ENCODE data around the gene MRPL28.
A peak's percentile ranks its signal among the peaks of the same experiment; 100 is the strongest.
"Not testable (repeated sequence)": the region's sequence is repeated elsewhere in the genome, so short reads cannot be mapped to it uniquely, and the experiment has no call there.

Gene MRPL28

DNA sequence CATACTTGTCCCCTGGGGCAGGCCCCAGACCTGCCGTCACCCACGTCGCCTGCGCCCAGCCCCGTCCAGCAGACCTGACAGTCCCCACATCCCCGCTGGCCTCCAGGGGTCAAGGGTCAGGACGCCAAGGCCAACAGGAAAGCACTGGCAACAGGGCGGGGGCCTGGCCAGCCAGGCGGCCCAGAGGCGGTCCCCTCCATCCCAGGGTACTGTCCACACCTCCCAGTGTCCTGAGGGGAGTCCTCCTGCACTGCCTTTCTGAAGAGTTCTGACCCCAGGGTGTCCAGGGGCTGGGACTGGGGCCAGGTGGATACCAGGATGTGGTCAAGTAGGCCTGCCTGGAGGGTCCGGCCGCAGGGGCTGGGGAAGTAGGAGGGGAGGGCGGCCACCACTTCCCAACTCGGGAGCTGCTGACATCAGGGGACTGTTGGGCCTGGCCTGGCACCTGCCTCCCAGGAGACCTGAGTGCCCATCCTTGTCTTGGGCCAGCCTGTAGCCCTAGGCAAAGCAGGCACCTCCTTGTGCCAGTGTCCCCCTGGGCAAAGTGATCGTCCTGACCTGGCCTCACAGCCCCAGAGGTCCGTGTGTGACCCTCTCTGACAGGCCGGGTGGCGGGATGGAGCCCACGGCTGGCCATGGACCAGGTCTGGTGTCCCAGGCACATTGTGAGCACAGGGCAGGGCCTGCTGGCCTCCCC, 11.1 kb downstream of the MRPL28 start:
- DNase-seq = no peak

DNA sequence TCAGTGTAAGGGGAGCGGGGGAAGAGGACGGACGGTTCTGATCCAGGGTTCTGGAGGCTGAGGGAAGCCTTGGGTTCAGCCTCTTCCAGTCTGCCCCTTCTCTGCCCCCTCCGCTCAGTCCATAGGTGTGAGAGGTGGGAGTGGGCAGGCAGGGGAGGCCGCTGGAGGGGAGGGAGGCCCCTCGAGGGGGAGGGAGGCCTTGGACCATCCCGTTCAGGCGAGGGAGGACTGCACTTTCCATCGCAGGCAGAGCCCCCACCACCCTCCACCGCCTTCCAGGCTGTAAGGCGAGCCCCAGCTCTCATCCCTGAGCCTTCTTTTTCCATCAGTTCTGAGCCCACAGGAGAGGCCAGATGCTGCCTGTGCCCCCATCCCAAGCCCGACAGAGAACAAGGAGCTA, 13.6 kb downstream of the MRPL28 start:
- DNase-seq = no peak

DNA sequence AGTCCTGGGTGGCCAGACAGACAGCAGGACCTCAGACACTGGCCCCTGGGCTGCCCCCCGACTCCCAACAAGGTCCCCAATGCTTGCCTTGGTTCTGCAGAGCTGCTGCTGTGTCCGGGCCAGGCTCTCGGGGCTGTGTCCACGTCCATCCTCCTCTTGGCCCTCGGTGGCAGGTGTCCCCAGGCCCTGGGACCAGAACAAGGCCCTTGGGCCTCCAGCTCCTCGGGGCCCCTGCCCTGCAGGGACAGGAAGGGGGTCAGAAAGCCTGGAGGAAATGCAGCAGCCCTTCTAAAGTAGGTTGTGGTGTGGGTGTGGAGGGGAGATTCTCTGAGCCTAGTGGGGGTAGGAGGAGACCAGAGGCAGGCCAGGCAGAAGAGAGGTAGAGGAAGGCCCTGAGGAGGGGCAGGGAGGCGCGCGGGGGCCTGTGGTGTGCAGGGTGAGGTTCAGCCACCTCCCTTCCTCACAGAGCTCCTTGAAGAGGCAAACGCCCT, 15.3 kb downstream of the MRPL28 start:
- DNase-seq = no peak

DNA sequence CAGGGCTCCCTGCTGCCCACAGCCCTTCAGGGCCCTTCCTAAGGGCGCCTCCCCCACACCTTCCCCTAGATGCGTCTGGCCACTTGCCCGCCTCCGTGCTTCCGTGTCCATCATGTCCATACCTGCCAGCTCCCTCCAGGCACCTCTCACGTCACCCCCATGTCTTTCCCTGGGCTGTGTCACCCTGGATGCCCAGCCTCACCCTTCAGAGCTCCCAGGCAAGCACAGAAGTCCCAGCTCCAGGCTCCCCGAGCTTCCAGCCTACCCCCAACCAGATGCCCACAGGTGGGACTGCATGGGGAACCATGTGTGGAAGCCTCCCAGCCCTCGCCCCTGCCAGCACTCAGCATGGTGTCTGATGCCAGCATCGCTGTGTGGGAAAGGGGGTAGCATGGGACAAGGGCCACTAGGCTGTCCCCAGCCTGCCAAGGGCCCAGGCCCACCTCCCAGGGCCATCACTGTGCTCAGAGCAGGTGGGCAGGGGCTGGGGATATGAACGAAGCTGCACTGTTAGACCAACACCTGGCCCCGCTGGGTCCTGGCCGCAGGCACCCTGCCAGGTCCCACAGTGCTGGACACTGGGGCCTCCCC, 16.0 kb downstream of the MRPL28 start:
- DNase-seq = no peak

DNA sequence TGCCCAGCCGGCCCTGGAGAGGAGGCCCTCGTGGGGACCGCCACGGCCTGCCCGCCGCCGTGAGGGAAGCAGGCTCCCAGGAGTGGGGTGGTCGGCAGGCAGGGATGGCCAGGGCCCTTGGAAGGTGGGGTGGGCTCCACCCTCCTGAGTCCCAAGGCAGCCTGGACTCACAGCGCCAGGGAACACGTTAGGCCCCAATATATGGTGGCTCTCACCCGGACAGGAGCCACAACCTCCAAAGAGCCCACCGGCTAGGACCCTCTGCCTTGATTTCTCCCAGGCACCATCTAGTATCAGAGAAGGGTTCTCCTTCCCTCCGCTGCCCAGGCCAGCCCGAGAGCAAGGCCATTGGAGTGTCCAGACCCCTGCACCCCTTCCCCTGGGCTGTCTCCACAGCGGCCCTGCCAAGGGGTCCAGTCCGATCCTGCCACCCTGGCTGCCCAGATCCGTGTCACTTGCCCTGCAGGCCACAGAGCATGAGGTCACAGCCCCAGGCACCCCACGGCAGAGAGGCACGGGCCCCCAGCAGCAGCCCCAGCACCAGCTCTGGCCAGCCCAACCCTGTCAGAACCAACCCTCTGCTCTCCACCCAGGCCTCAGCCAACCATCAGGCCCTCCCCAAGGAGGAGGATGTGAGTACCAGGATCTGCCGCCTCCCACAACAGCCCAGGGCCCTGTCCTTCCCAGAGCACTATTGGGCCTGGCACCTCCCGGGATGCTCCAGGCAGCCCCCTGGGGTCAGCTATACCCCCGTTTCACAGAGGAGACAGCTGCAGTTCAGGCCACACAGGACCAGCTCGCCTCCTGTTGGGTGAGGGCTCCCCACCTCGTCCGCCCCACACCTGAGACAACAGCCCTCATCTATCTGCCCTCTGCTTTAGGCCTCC, 16.7 kb downstream of the MRPL28 start:
- no peak for DNase-seq

DNA sequence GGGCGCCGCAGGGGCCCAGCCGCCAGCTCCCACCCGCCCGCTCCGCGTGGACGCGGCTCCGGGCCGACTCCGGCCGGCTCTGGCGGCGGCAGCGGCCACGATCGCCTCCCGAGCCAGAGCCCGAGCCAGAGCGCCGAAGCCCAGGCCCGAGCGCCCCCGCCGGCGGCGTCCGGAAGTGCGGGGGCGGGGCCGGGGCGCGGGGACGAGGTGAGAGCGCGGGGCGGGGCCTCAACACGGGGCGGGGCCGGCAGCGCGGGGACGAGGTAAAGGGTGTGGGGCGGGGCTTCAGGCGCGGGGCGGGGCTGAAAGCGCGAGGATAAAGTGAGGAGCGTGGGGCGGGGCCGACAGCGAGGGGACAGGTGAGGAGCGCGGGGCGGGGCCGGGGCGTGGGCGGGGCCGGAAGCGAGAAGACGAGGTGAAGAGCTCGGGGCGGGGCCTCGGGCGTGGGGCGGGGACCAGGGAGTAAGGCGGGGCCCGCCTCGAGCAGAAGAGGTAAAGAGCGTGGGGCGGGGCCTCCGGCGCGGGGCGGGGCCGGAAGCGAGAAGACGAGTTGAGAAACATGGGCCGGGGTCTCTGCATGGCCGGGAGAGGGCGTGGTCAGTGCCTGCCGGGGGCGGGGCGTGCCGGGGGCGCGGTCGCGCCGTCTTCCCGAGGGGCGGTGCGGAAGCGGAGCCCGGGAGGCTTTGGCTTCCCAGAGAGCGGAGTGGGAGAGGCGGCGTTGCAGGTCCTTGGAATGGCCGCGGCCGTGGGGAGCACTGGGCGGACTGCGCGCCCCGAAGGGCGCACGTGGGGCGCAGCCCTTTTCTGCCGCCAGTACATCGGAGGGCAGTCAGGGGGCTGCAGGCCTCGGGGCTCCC, 17.6 kb downstream of the MRPL28 start, which contains the start of gene AXIN1:
Gene AXIN1 (minus strand): TSS at position 177 of the 857 bp plus-strand sequence. CDS start 5,698 bp downstream, outside the sequence.
- DNase-seq = peak; percentile 93

DNA sequence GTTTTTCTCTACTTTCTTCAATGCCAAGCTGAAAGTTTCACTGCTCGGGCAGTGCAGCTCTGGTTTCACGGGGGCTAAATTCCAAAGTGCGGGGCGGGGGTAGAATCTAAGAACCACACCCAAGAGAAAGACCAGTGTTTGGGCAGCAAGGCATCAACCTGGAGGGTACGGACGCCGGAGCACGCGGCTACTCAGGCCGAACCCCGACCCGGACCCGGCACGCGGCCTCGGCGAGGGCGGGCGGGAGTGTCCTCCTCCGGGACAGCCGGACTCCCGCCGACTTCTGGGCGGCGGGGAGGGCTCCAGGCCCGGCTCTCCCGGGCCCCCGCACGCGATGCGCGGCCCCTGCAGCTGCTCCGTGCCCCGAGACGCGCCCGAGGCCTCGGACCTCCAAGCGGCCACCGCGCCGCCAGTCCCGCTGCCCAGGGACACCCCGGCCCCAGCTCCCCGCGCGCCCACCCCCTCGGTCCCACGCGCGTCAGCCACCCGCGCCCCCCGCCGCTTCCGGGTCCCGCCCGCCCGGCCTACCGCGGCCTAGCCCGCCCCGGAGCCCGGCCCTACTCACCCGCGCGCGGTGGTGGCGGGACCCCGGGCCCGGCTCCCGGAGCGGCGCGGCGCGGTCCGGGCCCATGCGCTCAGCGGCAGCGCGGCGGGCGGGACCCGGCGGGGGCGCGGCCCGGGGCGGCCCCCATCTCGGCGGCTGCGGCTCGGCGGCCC, 18.4 kb downstream of the MRPL28 start:
- DNase-seq = no peak

DNA sequence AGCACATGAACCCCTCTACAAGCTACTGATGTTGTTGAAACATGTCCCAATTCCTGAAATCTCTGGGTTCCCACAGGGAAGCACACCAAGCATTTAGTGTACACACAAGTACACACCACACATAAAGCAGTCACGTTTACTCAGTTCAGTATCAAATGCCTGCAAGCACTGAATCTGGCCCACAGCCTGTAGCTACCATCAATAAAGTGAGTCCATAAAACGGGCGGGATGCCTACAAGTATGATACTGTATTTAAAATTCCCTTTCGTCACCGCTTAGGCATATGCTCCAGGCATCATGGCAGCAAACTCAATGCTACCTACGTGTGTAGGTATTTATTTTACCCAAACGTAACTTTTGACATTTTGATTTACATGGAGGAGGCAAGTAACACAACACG, 20.1 kb downstream of the MRPL28 start:
- DNase-seq = no peak

DNA sequence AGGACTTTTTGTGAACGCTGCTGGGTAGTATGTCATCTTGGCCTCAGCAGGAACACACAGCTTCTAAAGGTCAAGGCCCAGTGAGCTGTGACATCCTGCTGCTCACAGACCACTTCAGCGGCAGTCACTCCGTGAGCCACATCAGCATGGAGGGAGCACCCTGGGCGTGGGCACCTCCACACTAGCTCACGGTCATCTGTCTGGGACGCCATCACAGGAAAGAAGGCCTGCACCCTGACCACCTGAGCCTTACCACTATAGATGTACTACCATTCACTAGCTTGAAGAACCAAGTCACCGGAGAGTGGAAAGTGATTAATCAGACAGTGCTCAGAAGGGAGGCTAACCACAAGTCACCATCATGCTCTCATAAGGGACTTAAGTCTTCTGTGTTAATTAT, 21.1 kb downstream of the MRPL28 start:
- no peak for DNase-seq

DNA sequence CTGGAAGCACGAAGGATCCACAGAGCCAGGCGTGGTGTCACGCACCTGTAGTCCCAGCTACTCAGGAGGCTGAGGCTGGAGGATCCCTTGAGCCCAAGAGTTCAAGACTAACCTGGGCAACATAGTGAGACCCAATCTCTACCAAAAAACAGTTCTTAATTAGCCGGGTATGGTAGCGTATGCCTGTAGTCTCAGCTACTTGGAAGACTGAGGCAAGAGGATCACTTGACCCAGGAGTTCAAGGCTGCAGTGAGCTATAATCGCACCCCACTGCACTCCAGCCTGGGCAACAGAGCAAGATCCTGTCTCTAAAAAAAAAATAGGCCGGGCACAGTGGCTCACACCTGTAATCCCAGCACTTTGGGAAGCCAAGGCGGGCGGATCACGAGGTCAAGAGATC, 21.8 kb downstream of the MRPL28 start:
- DNase-seq = not testable (repeated sequence)

DNA sequence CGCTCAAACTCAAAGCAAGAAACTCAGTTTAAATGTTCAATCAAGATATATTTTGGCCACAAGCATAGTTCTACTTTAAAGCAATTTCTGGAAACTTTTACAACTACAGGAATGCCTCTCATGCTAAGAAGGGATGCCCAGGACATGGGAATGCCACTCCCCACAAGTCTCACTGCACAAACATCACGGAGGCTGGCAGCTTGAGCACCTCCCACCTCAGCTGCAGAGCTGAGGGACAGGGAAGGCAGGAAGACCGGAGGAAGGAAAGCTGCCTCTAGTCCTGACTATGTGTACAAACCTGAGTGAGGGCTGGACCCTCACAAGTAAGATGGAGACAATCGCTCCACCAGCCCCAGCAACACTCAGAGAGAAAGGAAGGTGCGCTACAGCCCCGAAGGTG, 23.1 kb downstream of the MRPL28 start:
- no peak for DNase-seq

DNA sequence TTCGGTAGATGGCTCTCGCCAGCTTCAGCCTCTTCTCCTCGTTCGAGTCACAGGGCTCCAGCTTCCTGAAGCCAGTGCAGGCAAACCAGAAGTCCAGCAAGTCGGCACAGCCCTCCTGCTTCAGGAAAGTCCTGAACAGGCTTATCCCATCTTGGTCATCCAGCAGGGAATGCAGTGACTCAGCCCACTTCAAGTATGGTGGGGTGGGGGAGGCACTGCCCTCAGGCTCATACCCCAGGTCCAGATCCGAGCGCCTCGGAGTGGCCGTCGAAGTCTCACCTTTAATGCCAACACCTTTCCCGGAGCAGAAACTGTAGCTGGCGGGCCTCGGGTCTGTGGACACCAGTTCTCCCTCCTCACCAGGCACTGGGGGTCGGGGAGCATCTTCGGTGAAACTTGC, 23.8 kb downstream of the MRPL28 start:
- no peak for DNase-seq

DNA sequence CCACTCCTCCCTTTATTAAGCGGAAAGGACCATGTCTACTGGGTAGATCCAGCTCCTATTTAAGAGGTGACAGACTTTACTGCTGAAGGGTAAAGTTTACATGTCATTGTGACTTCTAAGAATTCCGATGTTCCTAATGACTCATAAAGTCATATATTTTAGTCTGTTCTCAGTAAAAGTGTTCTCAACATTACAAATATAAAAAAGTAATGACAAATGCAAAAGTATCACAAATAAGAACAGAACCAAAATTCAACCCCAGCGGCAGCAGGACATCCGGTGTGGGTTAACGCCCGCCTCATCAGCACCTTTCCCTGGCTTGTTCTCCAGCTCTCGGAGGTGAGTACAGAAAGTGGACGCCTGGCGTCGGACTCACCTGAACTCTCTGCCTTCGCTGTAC, 24.6 kb downstream of the MRPL28 start:
- no peak for DNase-seq

DNA sequence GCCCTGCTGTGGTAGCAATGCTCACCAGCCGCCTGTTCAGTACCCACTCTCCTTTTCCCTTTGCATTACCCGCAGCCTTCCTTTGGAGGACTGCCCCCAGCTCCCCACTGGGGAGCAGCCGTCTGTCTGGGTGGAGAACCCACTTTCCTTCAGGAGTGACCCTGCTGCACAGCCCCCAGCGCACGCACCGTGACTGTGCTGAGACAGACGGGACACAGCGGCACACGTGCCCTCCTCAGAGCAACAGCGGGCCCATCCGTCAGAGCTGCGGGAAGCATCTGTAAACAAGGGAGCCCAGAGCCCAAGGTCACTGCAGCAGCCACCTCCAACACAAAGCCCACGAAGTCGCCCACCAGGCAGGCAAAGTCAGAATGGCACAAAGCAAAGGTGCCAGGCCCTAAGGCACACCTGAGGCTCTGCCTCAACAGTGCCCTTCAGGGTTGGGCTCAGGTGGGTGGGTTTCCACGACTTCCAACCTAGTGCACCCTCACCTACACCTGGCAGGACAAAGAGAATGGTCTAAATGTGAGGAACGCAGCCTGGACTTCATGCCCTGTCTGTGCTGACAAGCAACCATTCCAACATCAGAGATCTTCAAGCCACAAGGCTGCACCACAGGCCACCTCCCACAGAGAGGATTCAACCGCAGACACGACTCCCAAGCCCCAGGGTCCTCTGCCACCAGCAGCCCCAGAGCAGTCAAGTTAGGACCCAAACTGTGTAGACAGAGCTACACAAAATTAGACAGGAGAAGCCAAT, 27.7 kb downstream of the MRPL28 start:
- no peak for DNase-seq

DNA sequence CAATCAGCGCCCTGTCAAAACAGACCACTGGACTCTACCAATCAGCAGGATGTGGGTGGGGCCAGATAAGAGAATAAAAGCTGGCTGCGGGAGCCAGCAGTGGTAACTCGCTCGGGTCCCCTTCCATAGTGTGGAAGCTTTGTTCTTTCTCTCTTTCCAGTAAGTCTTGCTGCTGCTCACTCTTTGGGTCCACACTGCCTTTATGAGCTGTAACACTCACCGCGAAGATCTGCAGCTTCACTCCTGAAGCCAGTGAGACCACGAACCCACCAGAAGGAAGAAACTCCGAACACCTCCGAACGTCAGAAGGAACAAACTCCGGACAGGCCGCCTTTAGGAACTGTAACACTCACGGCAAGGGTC, 28.4 kb downstream of the MRPL28 start:
- not testable (repeated sequence) for DNase-seq

DNA sequence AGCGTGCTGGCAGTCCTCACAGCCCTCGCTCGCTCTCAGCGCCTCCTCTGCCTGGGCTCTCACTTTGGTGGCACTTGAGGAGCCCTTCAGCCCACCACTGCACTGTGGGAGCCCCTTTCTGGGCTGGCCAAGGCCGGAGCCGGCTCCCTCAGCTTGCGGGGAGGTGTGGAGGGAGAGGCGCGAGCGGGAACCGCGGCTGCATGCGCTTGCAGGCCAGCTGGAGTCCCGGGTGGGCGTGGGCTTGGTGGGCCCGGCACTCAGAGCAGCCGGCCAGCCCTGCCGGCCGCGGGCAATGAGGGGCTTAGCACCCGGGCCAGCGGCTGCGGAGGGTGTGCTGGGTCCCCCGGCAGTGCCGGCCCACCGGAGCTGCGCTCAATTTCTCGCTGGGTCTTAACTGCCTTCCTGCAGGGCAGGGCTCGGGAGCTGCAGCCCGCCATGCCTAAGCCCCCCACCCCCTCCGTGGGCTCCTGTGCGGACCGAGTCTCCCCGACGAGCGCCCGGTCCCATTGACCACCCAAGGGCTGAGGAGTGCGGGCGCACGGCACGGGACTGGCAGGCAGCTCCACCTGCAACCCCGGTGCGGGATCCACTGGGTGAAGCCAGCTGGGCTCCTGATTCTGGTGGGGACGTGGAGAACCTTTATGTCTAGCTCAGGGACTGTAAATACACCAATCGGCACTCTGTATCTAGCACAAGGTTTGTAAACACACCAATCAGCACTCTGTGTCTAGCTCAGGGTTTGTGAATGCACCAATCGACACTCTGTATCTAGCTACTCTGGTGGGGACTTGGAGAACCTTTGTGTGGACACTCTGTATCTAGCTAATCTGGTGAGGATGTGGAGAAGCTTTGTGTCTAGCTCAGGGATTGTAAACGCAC, 29.0 kb downstream of the MRPL28 start:
- DNase-seq = not testable (repeated sequence)

DNA sequence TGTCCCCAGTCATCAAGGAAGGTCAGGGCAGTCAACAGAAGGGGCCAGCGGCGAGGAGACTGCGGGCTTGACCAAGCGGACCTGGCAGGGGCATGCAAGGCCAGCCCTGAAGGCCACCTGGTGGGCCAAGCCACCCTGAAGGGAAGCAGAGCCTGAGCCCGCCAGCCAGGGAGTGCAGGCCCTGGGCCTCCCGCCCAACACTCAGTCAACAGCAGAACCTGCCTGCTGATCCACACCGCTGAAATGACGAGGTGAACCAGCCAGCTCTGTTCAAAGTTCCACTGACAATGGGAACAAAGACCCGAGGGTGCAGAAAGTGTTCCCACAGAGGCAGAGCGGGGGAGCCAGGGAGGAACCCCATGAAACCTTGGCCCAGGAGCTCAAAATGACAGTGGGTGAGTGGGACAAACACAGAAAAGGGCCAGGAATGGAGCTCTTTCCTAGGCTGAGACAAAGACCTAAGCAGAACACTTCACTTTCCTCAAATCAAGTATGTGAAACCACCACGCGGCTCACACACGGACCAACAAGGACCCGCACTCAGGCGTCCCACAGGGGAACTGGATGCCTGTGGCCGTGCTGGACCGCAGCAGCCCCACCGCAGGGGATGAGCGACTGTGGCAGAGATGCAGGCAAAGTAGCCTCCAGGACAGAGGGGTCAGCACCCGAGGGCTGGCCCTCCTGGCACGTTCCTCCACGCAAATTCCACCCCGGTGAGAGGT, 29.8 kb downstream of the MRPL28 start:
- DNase-seq = no peak

DNA sequence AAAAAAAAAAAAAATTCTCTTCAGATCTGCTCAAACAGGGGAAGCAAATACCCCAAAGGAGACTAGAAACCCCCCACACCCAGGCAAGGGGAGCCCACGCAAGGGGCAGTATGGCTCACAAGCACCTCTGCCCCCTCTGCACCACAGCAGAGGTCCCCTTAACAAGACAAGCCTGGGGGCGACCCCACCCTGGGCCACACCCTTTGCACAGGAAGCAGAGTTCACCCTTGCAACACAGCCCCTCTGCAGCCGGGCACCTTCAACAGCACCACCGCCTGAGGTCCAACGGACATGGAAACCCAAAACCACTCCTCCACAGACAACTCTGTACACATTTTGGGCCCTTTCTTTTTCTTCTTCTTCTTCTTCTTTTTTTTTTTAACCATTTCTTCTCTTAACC, 30.7 kb downstream of the MRPL28 start:
- no peak for DNase-seq

DNA sequence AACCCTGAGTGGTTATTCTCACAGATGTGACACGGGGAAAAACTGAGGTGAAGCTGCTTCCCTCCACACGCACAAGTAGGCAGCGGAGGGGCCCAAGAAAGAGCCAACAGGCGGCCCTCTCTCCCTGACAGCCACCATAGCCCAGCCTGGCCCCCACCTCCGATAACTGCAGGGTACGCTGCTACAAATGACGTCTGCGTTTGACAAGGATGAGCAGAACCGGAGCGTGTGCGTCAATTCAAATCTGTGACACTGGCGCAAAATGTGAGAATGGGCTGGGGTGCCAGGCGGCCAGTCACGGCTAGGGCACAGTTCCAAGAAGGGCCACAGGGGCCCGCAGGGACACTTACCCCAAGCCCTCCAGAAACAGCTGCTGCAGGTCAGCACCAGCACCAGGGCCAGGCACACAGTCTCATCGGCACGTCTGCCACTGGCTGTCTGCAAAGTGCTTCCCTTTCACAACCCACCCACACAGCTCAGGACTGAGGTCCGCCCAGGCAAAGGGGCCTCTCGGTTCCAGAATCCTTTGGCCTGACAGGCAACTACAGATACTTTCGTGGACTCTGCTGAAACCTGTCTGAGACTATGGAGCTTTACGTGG, 32.3 kb downstream of the MRPL28 start:
- DNase-seq = no peak
